ENCODE results near the gene TFPI. TPM values are rescaled to one million over a fixed set of nuclear protein-coding genes. Genes with fewer than 3 reads are reported as not detected.

TFPI gene
- total RNA-seq, 1 donor from 2014 or later: 155 TPM

DNA sequence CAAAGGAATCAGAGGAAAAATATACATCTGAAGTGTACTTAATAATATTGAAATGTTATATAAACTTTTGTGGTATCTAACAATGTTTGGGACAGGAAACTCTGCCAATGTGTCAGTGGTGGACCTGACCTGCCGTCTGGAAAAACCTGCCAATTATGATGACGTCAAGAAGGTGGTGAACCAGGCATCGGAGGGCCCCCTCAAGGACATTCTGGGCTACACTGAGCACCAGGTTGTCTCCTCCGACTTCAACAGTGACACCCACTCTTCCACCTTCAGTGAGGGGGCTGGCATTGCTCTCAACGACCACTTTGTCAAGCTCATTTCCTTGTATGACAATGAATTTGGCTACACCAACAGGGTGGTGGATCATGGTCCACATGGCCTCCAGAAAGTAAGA is 138.8 kb downstream of the TFPI start:
- no peak for DNase-seq (ENCODE audit: low read depth)

Other genes starting within 250 kb of the TFPI start
- 5.4 and 41.2 TPM in 2 replicates for gene CALCRL, start 106.2 kb downstream of the TFPI start, total RNA-seq